MM.1S (cell line): ENCODE measurements around the gene PMEPA1.

Experiments
- EZH2 ChIP-seq: fragments of 300-600 bp; sonication (generic); optimal IDR thresholded peaks from 2 replicates; pipeline ENCODE3; 2017; ENCODE audit warnings: low read depth, mild to moderate bottlenecking, antibody characterized with exemption, low read length, mixed read lengths
- EZH2phosphoT487 ChIP-seq: fragments of 300-600 bp; sonication (generic); IDR thresholded peaks from 2 replicates; pipeline ENCODE4 v1.6.1; 2018; ENCODE audit warnings: antibody characterized with exemption, low read length
- TF ChIP-seq, protein P1 (sequence below): fragments of 300-600 bp; sonication (generic); IDR thresholded peaks from 2 replicates; pipeline ENCODE4 v1.5.1; 2016; ENCODE audit warnings: antibody characterized with exemption, low read length, mixed read lengths

DNA sequence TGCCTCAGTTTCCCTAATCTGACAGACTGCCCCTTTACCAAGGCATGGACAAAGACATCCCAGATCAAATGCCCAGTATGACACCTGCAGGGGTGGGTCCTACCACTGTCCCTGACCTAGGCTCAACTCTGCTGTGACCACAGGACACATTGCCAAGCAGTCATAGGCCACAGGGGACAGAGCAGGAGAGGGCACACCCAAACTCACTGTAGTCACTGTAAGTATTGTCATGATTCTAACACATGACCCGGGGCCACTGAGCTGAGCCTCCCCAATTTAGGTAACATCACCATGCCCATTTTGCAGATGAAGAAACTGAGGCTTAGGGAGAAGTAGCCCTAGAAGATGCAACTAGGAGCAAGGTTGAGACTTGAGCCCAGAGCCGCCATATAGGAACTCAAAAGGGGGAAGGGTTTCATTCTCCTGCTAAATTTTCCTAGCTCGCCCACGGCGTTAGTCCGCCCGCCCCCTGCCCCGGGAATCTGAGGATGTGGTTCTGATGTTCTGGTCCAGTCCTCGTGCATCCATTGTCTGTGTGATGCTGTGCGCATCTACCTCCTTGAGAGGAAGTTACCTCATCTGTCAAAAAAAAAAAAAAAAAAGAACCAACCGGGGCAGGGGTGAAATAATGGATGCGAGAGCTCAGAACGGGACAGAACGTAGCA lies 44.8 kb downstream of the PMEPA1 start:
- TF ChIP-seq EZH2 = no peak
- TF ChIP-seq, protein P1, sequence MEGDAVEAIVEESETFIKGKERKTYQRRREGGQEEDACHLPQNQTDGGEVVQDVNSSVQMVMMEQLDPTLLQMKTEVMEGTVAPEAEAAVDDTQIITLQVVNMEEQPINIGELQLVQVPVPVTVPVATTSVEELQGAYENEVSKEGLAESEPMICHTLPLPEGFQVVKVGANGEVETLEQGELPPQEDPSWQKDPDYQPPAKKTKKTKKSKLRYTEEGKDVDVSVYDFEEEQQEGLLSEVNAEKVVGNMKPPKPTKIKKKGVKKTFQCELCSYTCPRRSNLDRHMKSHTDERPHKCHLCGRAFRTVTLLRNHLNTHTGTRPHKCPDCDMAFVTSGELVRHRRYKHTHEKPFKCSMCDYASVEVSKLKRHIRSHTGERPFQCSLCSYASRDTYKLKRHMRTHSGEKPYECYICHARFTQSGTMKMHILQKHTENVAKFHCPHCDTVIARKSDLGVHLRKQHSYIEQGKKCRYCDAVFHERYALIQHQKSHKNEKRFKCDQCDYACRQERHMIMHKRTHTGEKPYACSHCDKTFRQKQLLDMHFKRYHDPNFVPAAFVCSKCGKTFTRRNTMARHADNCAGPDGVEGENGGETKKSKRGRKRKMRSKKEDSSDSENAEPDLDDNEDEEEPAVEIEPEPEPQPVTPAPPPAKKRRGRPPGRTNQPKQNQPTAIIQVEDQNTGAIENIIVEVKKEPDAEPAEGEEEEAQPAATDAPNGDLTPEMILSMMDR = no peak
- TF ChIP-seq EZH2phosphoT487 = no peak
